ENCODE data around the gene CENPM.

The CENPM gene

GRCh38 chr22:41929418-41929810 is 17.5 kb downstream of the CENPM start:
- no peak for DNase-seq

GRCh38 chr22:41928593-41929417 is 18.1 kb downstream of the CENPM start:
- no peak for DNase-seq

DNA sequence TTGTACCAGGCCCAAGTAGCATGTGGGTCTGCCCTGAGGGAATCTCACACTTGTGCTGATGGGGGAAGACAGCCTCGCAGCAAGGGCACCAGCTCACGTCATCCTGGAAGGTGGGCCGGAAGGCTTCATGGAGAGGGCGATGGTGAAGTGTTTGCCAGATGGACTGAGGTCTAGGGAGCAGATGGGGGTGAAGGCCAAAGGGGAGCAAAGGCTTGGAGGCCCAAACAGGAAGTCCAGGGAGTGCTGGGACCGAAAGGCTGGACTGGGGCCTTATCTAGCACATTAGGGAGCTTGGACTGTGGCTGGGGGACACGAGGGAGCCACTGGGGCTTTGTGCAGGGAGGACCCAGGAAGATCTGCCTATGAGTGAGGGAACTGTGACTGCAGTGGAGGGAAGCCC is 19.1 kb downstream of the CENPM start:
- no peak for DNase-seq

DNA sequence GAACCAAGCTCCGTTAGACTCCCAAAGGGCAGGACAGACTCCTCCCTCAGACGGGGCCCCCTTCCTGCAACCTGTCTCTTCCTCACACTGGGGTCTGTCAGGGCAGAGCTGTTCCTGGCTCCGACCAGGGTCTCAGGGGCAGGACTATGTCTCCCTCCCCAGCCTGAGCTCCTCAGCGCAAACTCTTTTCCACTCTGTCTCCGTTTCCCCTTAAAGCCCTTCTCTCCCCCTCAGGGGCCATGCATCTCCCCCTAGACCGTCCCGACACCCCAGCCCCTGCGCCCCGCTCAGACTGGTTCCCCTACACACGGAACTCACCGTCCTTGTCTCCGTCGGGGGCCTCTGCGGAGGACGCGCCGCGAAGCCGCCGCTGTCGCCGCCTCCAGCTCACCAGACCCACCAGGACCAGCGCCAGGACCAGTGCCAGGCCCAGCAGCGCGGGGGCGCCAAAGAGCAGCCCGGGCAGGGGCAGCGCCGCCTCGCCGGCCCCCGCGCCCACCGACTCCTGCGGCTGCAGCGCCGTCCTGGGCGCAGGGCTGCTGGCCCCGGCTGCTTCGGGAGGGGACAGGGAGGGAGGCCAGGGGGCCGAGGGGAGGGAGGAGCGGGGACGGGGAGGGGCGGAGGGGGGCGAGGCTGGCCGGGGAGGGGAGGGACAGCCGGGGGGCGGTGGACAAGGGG is 21.0 kb downstream of the CENPM start:
- DNase-seq: peak; percentile 27 to 70 (median 66)

- DNase-seq: no peak
Observed at GRCh38 chr22:41923595-41924276, 23.2 kb downstream of the CENPM start.

- DNase-seq: no peak
Observed at GRCh38 chr22:41922940-41923594, 23.9 kb downstream of the CENPM start.

DNA sequence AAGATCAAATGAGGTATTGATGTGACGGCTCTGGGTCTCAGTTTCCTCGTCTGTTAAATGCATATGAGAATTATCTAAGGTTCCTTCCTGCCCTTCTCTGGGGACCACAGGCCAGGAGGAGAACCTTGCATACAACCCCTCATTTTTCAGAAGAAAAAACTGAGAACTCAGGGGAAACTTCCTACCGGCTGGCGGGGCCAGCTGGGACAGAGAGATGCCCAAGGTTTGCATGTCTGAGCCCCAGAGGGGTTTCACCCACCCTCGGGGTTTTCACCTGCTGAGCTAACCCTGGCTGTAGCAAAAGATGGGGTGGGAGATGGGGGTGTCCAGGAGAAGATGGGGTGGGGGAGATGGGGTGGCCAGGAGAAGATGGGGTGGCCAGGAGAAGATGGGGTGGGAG is 24.6 kb downstream of the CENPM start:
- no peak for DNase-seq

GRCh38 chr22:41920271-41920976 is 26.5 kb downstream of the CENPM start:
- DNase-seq: no peak

DNA sequence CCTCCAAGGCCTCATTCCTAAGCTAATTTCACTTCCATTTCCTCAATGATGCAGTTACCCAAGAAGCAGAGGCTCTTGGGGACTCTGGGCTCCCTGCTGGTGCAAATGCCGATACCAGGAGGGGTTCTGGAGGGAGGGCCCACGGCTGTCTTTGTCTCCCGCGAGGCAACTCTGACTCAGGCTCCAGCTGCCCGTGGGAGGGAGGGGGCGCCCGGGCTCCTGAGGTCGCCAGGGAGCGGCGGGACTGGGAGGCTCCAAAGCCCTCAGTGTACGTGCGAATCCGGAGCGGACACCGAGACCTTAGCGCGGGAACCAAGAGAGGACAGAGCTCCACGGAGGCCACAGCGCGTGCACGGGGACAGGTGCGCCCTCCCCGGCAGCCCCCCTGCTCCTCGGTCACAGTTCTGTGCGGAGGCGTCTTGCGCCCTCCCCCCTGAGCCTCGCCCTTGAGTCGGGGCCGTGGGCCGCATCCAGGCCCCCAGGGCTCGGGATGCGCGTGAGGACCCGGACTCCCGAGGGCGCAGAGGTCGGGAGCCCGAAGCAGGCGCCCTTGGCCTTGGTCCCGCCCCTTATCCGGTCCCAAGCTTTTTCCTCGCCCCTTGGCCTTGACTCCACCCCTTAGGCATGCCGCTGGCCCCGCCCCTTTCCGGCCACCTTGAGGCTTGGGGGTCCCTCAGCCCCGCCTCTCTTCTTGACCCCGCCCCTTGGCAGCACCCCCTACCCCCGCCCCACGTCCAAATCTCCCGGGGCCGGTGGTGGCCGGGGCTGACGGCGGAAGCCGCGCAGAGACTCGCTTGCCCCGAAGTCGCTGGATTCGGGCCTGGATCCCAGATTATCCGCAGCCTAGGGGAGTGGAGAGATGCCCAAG is 27.4 kb downstream of the CENPM start:
- peak in 4 of 6 experiments; percentile 26 to 45 (median 41) for DNase-seq

GRCh38 chr22:41917903-41918791 is 28.8 kb downstream of the CENPM start:
- DNase-seq: peak in 2 of 6 experiments; percentile 28

DNA sequence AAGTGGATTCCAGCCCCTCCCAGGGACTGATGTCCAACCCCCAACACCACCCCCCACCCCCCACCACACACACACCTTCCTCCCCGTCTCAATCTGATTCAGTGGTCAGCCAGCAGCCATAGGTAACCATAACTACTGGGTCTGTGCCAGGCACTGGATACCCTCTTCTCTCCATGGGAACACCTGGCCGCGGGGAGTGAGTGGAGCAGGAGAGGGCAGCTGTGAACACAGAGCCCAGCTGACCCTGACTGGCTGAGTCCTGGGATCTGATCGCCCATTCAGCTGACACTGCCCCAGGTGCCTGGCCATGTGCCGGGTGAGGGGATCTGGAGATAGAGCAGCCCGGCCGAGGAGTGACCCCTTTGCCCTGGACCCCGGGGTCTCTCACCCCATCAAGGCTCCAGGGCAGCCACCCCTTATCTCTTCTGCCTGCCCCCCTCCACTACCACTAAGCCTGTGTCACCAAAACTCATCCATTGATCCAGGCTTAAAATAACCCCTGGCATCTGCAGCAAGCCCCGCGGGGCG is 29.5 kb downstream of the CENPM start:
- no peak for DNase-seq

DNA sequence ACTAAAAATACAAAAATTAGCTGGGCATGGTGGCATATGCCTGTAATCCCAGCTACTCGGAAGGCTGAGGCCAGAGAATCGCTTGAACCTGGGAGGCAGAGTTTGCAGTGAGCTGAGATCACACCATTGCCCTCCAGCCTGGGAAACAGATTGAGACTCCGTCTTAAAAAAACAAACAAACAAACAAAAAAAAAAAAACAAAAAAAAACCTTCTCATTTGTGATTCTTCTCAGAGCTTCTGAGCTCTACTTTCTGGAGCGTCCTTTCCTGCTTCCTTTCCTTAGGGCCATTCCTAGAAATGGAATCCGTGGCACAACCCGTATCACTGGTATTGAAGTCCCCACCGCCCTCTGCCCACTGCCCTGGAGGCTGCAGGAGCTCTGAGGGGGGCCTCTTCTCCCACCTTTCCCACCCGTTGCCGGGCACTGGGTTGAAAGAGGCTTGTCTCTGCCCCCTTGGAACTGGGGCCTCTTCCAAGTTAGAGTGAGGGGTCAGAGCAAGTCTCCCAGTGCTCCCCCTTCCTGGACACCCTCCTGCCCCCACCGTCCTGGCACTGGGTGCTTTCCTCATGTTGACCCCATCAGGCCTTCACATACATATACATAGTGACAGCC is 30.1 kb downstream of the CENPM start:
- DNase-seq: no peak

DNA sequence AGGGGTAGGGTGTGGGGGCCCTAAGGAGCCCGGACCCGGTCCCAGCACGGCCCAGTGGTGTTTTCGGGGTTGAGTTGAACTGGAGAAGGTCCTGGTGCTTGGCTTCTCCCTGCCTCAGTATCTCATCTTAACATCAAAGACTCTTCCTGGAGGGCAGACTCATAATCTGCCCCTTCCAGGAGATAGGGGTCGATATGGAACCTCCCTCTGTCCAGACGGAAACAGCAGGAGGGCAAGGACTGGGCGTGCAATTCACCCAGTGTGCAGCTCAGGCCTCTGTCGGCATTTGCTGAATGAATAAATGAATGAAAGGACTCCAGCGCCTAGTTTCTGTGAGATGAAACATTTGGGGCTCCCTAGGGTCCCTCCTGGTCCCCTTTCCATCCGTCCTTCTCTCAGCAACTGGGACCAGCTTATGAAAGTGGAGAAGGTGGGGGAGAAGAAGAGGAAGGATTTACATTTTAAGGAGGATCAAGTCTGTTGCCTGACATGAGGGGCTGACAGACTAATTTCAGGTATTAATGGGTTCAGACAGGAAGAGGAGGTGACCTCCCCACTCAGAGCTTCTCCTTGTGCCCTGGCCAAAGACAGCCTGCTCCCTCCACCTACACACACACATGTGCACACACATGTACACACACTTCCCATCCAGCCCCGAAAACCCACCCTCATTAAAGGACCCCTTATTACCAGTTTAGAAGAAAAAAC is 31.0 kb downstream of the CENPM start:
- no peak for DNase-seq

GRCh38 chr22:41915035-41915785 is 31.7 kb downstream of the CENPM start, which contains the start of gene SHISA8:
Gene SHISA8, minus strand, starts transcription at chr22:41915074. Its CDS starts 407 bp downstream, at chr22:41914667.
- peak; percentile 30 to 64 (median 53) for DNase-seq

DNA sequence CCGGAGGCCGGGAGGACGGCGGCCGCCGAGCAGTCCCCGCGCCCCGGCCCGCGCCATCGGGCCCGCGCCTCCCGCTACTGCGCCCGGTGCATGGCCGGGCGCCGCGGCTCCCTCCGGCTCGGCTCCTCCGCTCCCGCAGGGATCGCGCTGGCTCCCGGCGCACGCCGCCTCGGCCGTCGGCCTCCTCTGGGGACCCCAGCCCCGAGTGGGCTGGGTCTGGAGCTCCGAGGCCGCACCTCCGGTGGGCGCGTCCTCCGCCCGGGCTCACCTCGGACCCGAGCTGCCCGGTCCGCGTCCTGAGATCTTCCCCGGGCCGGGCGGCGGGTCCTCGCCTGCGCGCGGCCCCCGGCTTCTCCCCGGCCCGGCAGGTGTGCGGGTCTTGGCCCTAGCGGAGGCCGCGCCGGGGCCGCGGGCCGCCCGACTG is 32.3 kb downstream of the CENPM start:
- no peak for DNase-seq

DNA sequence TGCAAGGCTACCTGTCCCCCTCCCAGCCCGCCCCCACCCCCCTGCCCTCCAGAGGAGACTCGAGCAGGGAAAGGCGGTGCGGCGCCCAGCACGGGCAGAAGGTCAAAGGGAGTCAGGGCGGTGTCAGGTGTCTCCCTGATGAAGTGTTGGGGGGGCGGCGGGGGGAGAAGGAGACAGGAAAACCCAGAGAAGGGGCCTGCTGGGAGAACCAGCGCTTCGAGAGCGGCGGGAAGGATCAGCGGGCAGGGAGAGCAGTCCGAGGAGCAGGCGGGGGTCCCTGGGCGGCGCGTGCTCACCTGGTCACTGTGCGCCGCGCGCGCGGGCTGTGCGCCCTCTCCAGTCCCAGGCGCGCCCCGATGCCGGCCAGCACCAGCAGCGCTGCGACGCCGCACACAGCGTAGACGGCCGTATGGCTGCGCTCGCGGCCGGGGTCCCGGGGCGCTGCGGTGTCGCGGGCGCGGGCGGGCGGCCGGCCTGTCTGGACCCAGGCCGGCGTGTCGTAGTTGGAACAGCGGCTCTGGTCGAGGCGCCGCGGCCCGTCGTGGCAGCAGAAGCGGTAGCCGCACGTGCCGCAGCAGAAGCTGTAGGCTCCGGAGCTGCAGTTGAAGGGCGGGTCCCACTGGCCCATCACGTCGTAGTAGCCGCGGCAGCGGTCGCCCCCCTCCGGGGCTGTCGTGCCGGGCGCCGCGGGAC is 33.0 kb downstream of the CENPM start:
- peak in 1 of 6 experiments; percentile 14 for DNase-seq

- no peak for DNase-seq
Observed at GRCh38 chr22:41913040-41913719, 33.8 kb downstream of the CENPM start.

Measured in stimulated activated naive CD4-positive, alpha-beta T cell (primary cell).